Activated CD8-positive, alpha-beta memory T cell treated with anti-CD3 and anti-CD28 coated beads for 24 hours (primary cell): Measurements from ENCODE around the gene SCART1.
"Not testable (repeated sequence)": the region's sequence is repeated elsewhere in the genome, so short reads cannot be mapped to it uniquely, and the experiment has no call there.

Source experiments
- DNase-seq: peaks from one replicate; pipeline ENCODE4 v3.0.0-alpha.2; 2020

Gene SCART1

GRCh38 chr10:133453516-133454203 lies at the start of gene SCART1:
SCART1 (plus strand) TSS chr10:133453945; CDS start chr10:133453998, 53 bp downstream.
- DNase-seq: peak; percentile 55

- no peak for DNase-seq
These were observed 48.5 kb upstream of the SCART1 start for GRCh38 chr10:133405272-133405671.

- no peak for DNase-seq
These were observed 47.8 kb upstream of the SCART1 start for GRCh38 chr10:133405844-133406527.

- DNase-seq: no peak
These were observed 42.0 kb upstream of the SCART1 start for GRCh38 chr10:133411523-133412380.

- DNase-seq: no peak
These were observed 41.4 kb upstream of the SCART1 start for GRCh38 chr10:133412381-133412711.

- DNase-seq: not testable (repeated sequence)
These were observed 39.3 kb upstream of the SCART1 start for GRCh38 chr10:133414401-133414800.

GRCh38 chr10:133415752-133416151 lies 38.0 kb upstream of the SCART1 start:
- no peak for DNase-seq

- no peak for DNase-seq
These were observed 35.3 kb upstream of the SCART1 start for GRCh38 chr10:133418289-133418993.

GRCh38 chr10:133419211-133419950 lies 34.4 kb upstream of the SCART1 start:
- no peak for DNase-seq

GRCh38 chr10:133420028-133420427 lies 33.7 kb upstream of the SCART1 start:
- no peak for DNase-seq

- no peak for DNase-seq
These were observed 33.2 kb upstream of the SCART1 start for GRCh38 chr10:133420579-133420978.

GRCh38 chr10:133421336-133422222 lies 32.2 kb upstream of the SCART1 start:
- no peak for DNase-seq

- no peak for DNase-seq
These were observed 31.4 kb upstream of the SCART1 start for GRCh38 chr10:133422223-133422806.

- DNase-seq: no peak
These were observed 30.7 kb upstream of the SCART1 start for GRCh38 chr10:133422807-133423771.

GRCh38 chr10:133424102-133424501 lies 29.6 kb upstream of the SCART1 start:
- DNase-seq: not testable (repeated sequence)

- not testable (repeated sequence) for DNase-seq
These were observed 29.1 kb upstream of the SCART1 start, which contains the start of gene SPRN for GRCh38 chr10:133424601-133425000. SPRN (minus strand) TSS chr10:133424625; CDS start chr10:133423681, 944 bp downstream.

- DNase-seq: not testable (repeated sequence)
These were observed 24.2 kb upstream of the SCART1 start for GRCh38 chr10:133429571-133429970.

- not testable (repeated sequence) for DNase-seq
These were observed 21.7 kb upstream of the SCART1 start for GRCh38 chr10:133431888-133432613.

- not testable (repeated sequence) for DNase-seq
These were observed 21.0 kb upstream of the SCART1 start for GRCh38 chr10:133432789-133433188.
